K562 (cell line): ENCODE measurements around the gene PANK2. TPM values are rescaled to one million over a fixed set of nuclear protein-coding genes. Genes with fewer than 3 reads are reported as not detected.

Experiments used
- CGGBP1 ChIP-seq: fragments of 250-450 bp; sonication (Bioruptor Pico); IDR thresholded peaks from 2 replicates; pipeline ENCODE4 v1.9.0; 2021; ENCODE audit warnings: mild to moderate bottlenecking
- ELF4 ChIP-seq: fragments of 450-650 bp; formaldehyde crosslinking; IDR thresholded peaks from 2 replicates; pipeline ENCODE4 v1.4.0; 2022; ENCODE audit warnings: missing genetic modification characterization
- EP300 ChIP-seq: IDR thresholded peaks from 2 replicates; pipeline ENCODE4 v1.6.1; 2012; ENCODE audit warnings: low read length, improper control_type of control experiment
- FOXA3 ChIP-seq, 2 experiments: fragments of 450-650 bp in 1 of 2; sonication (generic) in 1 of 2; formaldehyde crosslinking; IDR thresholded peaks in 1 of 2; conservative IDR thresholded peaks in 1 of 2; 2 replicates each; pipeline versions ENCODE4 v1.4.0 to v1.8.0; 2020 to 2022; ENCODE audit warnings: mild to moderate bottlenecking in 2 of 2, missing genetic modification reagents in 1 of 2
- KAT7 ChIP-seq: sonication (generic); formaldehyde crosslinking; IDR thresholded peaks from 2 replicates; pipeline ENCODE4 v1.8.0; 2022; ENCODE audit warnings: missing genetic modification reagents, mild to moderate bottlenecking, borderline replicate concordance
- L3MBTL2 ChIP-seq: fragments of 450-650 bp; IDR thresholded peaks from 2 replicates; pipeline ENCODE4 v1.6.1; 2016; ENCODE audit warnings: mild to moderate bottlenecking, moderate library complexity
- MYC ChIP-seq, 2 experiments: fragments of 250-450 bp in 1 of 2; sonication (Bioruptor Pico) in 1 of 2; IDR thresholded peaks; 2 replicates each; pipeline versions ENCODE4 v1.5.1 to v1.6.1; 2012 to 2021; ENCODE audit warnings: low read depth in 2 of 2, borderline replicate concordance in 1 of 2, improper control_type of control experiment in 1 of 2, low read length in 1 of 2, mild to moderate bottlenecking in 1 of 2, moderate library complexity in 1 of 2
- POLR2AphosphoS5 ChIP-seq: IDR thresholded peaks from 2 replicates; pipeline ENCODE4 v1.6.1; 2011; ENCODE audit warnings: mild to moderate bottlenecking, low read depth, low read length, moderate library complexity; ENCODE audit not compliant: control insufficient read depth, insufficient read depth
- RBM17 ChIP-seq: fragments of 200-400 bp; formaldehyde crosslinking; IDR thresholded peaks from 2 replicates; pipeline ENCODE4 v1.6.1; 2017; ENCODE audit warnings: low read depth, mild to moderate bottlenecking, low read length, borderline replicate concordance
- RNF2 ChIP-seq: sonication (generic); IDR thresholded peaks from 2 replicates; pipeline ENCODE4 v1.6.1; 2016
- SREBF1 ChIP-seq: fragments of 150-350 bp; IDR thresholded peaks from 2 replicates; pipeline ENCODE4 v1.6.1; 2014; ENCODE audit warnings: antibody characterized with exemption, low read depth, low read length, borderline replicate concordance
- SRF ChIP-seq, 2 experiments: fragments of 250-450, 450-650 bp in 1 of 2; sonication (Bioruptor Pico) in 1 of 2; sonication (generic) in 1 of 2; formaldehyde crosslinking; IDR thresholded peaks; 2 replicates each; pipeline versions ENCODE4 v1.5.0 to v1.5.1; 2020 to 2022; ENCODE audit warnings: mild to moderate bottlenecking in 1 of 2, missing genetic modification reagents in 1 of 2
- TRIM24 ChIP-seq, 2 experiments: fragments of 450-650 bp; IDR thresholded peaks; 2 replicates each; pipeline ENCODE4 v1.6.1; 2016
- ZNF121 ChIP-seq: sonication (generic); formaldehyde crosslinking; conservative IDR thresholded peaks from 2 replicates; pipeline ENCODE4 v1.8.0; 2022; ENCODE audit warnings: missing genetic modification reagents
- ZNF24 ChIP-seq: fragments of 450-650 bp; IDR thresholded peaks from 2 replicates; pipeline ENCODE4 v1.6.1; 2016
- ZNF583 ChIP-seq: fragments of 250-450 bp; sonication (Bioruptor Pico); IDR thresholded peaks from 2 replicates; pipeline ENCODE4 v1.4.0; 2020
- ZNF780A ChIP-seq: fragments of 250-450 bp; sonication (Bioruptor Pico); IDR thresholded peaks from 2 replicates; pipeline ENCODE4 v1.5.0; 2021; ENCODE audit warnings: mild to moderate bottlenecking
- polyA plus RNA-seq, 8 experiments: library from polyadenylated mRNA; depleted of rRNA in 4 of 8; stranded (reverse) in 5 of 8; unstranded in 3 of 8; fragments of >200 nt; fragmentation: Nextera tagmentation in 2 of 8; fragmentation: Illumina TruSeq in 1 of 8; extraction: Ambion mirVana in 2 of 8; extraction: Trizol in 1 of 8; gene quantifications; 2 replicates each; pipeline versions ENCODE4 v1.2.1 to v1.2.3, GENCODE V29; 2011 to 2014; ENCODE audit warnings: inconsistent platforms in 1 of 8, missing spikeins in 1 of 8
- total RNA-seq, 7 experiments: library from RNA; depleted of rRNA in 6 of 7; stranded (reverse); fragments of >200 nt in 6 of 7; fragmentation: Illumina TruSeq in 2 of 7; extraction: Trizol in 2 of 7; gene quantifications; 2 replicates each; pipeline versions ENCODE4 v1.2.1 to v1.2.3, GENCODE V29; 2011 to 2021; ENCODE audit warnings: low replicate concordance in 1 of 7
- TF ChIP-seq, protein P1 (sequence below): fragments of 450-650 bp; IDR thresholded peaks from 2 replicates; pipeline ENCODE4 v1.6.1; 2017; ENCODE audit warnings: antibody characterized with exemption, mild to moderate bottlenecking
- TF ChIP-seq, protein P2 (sequence below): fragments of 450-650 bp; IDR thresholded peaks from 2 replicates; pipeline ENCODE4 v1.6.1; 2018; ENCODE audit not compliant: partially characterized antibody

The PANK2 gene
- total and polyA plus RNA-seq, 9 of the 15 experiments (the other 6 are each of a cell fraction or from before 2014, with no cell fraction given), result 14.9 to 43.5 (median 31.4) TPM

DNA sequence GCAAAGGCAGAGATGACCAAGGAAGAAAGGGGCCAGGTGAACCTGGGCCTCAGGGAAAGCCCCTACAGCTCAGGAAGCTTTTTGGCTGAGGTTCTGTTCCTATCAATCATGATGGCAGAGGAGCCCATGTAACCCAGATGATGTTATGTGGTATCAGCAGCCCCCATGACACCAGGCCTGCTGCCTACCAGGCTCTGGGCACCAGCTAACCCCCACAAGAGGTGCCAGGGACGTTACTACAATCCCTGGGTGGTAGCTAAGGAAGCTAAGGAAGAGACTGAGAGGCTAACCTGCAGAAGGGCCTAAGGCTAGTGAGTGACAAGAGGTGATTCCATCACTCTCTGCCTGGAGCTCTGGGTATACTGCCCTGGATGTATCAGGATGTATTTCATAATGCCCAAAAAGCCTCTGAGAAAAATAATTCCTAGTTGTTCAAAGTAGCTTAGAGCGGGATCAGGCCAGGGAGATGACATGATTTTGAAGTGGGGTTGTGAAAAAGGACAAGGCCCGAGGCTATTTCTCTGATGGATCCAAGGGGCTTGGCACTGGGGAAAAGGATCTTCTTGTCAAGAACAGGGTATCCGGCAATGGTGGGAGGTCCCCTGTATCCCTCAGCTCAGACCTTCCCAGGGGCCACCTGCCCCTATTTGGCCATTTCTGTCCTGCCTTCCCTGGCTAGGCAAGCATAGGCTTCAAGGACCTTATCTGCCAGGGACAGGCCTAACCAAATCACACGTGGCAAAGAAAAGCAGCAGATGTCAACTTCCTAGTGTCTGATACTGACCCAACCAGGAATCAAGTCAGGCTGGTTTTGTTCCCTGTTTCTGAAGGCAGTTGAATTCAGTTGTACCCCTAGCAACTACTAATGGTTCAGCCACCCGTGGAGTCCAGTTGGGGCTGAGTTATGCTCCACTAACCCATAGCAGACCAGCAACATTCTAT is 41.3 kb downstream of the PANK2 start (continued):
- TF ChIP-seq, protein P1, sequence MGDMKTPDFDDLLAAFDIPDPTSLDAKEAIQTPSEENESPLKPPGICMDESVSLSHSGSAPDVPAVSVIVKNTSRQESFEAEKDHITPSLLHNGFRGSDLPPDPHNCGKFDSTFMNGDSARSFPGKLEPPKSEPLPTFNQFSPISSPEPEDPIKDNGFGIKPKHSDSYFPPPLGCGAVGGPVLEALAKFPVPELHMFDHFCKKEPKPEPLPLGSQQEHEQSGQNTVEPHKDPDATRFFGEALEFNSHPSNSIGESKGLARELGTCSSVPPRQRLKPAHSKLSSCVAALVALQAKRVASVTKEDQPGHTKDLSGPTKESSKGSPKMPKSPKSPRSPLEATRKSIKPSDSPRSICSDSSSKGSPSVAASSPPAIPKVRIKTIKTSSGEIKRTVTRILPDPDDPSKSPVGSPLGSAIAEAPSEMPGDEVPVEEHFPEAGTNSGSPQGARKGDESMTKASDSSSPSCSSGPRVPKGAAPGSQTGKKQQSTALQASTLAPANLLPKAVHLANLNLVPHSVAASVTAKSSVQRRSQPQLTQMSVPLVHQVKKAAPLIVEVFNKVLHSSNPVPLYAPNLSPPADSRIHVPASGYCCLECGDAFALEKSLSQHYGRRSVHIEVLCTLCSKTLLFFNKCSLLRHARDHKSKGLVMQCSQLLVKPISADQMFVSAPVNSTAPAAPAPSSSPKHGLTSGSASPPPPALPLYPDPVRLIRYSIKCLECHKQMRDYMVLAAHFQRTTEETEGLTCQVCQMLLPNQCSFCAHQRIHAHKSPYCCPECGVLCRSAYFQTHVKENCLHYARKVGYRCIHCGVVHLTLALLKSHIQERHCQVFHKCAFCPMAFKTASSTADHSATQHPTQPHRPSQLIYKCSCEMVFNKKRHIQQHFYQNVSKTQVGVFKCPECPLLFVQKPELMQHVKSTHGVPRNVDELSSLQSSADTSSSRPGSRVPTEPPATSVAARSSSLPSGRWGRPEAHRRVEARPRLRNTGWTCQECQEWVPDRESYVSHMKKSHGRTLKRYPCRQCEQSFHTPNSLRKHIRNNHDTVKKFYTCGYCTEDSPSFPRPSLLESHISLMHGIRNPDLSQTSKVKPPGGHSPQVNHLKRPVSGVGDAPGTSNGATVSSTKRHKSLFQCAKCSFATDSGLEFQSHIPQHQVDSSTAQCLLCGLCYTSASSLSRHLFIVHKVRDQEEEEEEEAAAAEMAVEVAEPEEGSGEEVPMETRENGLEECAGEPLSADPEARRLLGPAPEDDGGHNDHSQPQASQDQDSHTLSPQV, result peak; percentile 72
- peak; percentile 82 for TF ChIP-seq POLR2AphosphoS5
- TF ChIP-seq L3MBTL2, result peak; percentile 69
- TF ChIP-seq ELF4 (CRISPR knock-in tag), result peak; percentile 53; the same call in 1 of the 2 replicates
- TF ChIP-seq SREBF1, result no peak
- TF ChIP-seq ZNF24, result no peak
- peak in 1 of 2 experiments; percentile 92; a peak in 2 of 4 replicates for TF ChIP-seq SRF (CRISPR knock-in tag; IDR thresholded peaks at IDR 0.05)
- 0 out of 2 replicates have a peak, but pooled peaks have one; percentile 38 for TF ChIP-seq ZNF583 (CRISPR knock-in tag)
- TF ChIP-seq, protein P2, sequence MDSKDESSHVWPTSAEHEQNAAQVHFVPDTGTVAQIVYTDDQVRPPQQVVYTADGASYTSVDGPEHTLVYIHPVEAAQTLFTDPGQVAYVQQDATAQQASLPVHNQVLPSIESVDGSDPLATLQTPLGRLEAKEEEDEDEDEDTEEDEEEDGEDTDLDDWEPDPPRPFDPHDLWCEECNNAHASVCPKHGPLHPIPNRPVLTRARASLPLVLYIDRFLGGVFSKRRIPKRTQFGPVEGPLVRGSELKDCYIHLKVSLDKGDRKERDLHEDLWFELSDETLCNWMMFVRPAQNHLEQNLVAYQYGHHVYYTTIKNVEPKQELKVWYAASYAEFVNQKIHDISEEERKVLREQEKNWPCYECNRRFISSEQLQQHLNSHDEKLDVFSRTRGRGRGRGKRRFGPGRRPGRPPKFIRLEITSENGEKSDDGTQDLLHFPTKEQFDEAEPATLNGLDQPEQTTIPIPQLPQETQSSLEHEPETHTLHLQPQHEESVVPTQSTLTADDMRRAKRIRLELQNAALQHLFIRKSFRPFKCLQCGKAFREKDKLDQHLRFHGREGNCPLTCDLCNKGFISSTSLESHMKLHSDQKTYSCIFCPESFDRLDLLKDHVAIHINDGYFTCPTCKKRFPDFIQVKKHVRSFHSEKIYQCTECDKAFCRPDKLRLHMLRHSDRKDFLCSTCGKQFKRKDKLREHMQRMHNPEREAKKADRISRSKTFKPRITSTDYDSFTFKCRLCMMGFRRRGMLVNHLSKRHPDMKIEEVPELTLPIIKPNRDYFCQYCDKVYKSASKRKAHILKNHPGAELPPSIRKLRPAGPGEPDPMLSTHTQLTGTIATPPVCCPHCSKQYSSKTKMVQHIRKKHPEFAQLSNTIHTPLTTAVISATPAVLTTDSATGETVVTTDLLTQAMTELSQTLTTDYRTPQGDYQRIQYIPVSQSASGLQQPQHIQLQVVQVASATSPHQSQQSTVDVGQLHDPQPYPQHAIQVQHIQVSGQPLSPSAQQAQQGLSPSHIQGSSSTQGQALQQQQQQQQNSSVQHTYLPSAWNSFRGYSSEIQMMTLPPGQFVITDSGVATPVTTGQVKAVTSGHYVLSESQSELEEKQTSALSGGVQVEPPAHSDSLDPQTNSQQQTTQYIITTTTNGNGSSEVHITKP, result peak; percentile 79
- TF ChIP-seq RBM17, result no peak
- peak; percentile 19; the same call in 1 of the 2 replicates for TF ChIP-seq RNF2
- TF ChIP-seq CGGBP1 (CRISPR knock-in tag), result no peak
- TF ChIP-seq ZNF780A (CRISPR knock-in tag), result no peak
- 0 out of 2 replicates have a peak, but pooled peaks have one; percentile 33 for TF ChIP-seq KAT7 (CRISPR knock-in tag)
- TF ChIP-seq MYC (IDR thresholded peaks at IDR 0.05; ENCODE audit: low read depth, low read length), result peak; percentile 55; the same call in 1 of the 2 replicates
- no peak for TF ChIP-seq MYC (CRISPR knock-in tag; IDR thresholded peaks at IDR 0.05; ENCODE audit: borderline replicate concordance, low read depth)
- TF ChIP-seq TRIM24 (IDR thresholded peaks at IDR 0.05), result peak; percentile 21 to 61; a peak in 1 of 4 replicates
- peak; percentile 58; the same call in 1 of the 2 replicates for TF ChIP-seq EP300
- no peak for TF ChIP-seq ZNF121 (CRISPR knock-in tag)
- TF ChIP-seq FOXA3 (CRISPR knock-in tag; conservative IDR thresholded peaks at IDR 0.05 in 1 of 2, IDR thresholded peaks at IDR 0.05 in 1 of 2), result 0 out of 4 replicates have a peak, but pooled peaks of 1 of the 2 experiments have one; percentile 20
